Omental fat pad (tissue), 4 donors: Measurements from ENCODE around the gene LBHD2. TPM values are rescaled to one million over a fixed set of nuclear protein-coding genes. Genes with fewer than 3 reads are reported as not detected.

Experiments
- ATAC-seq: fragments of 150-250 bp; one replicate; pipeline ENCODE4 v1.9.1; 2016; ENCODE audit warnings: mild to moderate bottlenecking, moderate library complexity; ENCODE audit not compliant: low FRiP score
- DNase-seq: peaks from one replicate; pipeline ENCODE4 v3.0.0-alpha.2; 2019; ENCODE audit warnings: low spot score
- total RNA-seq, 4 donors: library from RNA; depleted of rRNA; stranded (reverse); fragments of >200 nt; gene quantifications; one replicate each; pipeline ENCODE4 v1.1.0, GENCODE V29; 2016
- TF ChIP-seq, protein P1 (sequence below), 3 donors: fragments of 450-650 bp; IDR thresholded peaks; one replicate each; pipeline ENCODE4 v1.5.1; 2016 to 2017; ENCODE audit warnings: antibody characterized with exemption in 3 of 3, mild to moderate bottlenecking in 3 of 3, moderate library complexity in 2 of 3

The LBHD2 gene
- total RNA-seq, 4 donors from 2014 or later, result 6.3 TPM; not detected in 3

DNA sequence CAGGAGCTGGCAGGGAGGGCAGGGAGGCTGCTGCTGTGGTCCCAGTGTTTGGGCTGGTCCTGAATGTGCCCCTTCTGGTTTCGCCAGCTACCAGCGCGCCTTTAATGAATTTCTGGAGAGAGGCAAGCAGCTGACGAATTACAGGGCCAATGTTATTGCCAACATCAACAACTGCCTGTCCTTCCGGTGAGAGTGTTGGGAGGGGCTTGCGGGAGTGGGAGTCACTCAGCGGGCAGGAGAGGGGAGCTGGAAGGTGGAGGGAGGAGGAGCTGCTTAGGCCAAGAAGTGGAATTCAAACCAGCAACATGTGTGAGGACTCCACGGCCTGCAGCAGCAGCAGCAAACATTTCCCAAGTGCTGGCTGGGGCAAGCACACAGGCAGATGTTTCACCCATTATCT is 47.0 kb downstream of the LBHD2 start:
- TF ChIP-seq, protein P1, sequence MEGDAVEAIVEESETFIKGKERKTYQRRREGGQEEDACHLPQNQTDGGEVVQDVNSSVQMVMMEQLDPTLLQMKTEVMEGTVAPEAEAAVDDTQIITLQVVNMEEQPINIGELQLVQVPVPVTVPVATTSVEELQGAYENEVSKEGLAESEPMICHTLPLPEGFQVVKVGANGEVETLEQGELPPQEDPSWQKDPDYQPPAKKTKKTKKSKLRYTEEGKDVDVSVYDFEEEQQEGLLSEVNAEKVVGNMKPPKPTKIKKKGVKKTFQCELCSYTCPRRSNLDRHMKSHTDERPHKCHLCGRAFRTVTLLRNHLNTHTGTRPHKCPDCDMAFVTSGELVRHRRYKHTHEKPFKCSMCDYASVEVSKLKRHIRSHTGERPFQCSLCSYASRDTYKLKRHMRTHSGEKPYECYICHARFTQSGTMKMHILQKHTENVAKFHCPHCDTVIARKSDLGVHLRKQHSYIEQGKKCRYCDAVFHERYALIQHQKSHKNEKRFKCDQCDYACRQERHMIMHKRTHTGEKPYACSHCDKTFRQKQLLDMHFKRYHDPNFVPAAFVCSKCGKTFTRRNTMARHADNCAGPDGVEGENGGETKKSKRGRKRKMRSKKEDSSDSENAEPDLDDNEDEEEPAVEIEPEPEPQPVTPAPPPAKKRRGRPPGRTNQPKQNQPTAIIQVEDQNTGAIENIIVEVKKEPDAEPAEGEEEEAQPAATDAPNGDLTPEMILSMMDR (IDR thresholded peaks at IDR 0.05), result no peak
- ATAC-seq (peak; percentile 66), DNase-seq (no peak)

DNA sequence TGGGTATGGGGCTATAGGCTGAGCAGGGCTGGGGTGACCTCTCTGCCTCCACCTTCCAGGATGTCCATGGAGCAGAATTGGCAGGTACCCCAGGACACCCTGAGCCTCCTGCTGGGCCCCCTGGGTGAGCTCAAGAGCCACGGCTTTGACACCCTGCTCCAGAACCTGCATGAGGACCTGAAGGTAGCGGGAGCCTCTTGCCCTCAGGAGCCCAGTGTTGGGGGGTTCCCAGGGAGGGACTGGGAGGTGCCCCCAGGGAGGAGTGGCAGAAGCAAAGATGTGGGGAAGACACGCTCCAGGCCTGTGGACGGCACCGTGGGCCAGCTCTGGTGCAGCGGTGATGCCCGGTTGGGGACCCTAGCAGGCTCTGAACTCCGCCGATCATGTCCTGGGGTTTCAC is 47.6 kb downstream of the LBHD2 start:
- DNase-seq (no peak), ATAC-seq (no peak)
- TF ChIP-seq, protein P1 (IDR thresholded peaks at IDR 0.05), result no peak

DNA sequence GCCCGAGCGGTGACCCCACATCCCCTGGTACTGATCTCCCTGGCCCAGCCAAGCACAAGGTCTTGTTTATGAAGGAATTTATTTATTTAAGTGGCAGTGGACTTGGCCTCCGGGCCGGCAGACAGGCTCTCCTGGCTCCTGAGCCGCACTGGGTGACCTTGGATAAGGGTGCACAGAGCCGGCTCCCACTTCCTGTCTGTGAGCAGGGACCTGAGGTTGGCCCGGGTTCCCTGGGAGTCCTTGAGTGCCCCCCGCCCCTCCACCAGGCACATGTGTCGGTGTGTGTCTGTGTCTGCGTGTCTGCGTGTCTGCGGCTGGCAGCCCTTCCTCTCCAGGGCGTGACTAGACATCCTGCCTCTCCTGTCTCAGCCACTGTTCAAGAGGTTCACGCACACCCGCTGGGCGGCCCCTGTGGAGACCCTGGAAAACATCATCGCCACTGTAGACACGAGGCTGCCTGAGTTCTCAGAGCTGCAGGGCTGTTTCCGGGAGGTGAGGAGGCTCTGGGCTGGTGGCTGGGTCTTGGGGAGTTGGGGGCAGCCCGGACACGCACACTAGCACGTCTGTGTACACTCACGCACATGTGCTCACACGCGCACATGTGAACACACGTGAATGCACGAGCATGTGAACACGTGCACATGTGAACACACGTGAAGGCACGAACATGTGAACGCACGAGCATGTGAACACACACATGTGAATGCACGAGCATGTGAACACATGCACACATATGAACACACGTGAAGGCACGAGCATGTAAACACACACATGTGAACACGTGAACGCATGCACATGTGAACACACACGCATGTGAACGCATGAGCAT is 48.6 kb downstream of the LBHD2 start:
- TF ChIP-seq, protein P1 (IDR thresholded peaks at IDR 0.05), result no peak
- no peak for ATAC-seq
- no peak for DNase-seq

DNA sequence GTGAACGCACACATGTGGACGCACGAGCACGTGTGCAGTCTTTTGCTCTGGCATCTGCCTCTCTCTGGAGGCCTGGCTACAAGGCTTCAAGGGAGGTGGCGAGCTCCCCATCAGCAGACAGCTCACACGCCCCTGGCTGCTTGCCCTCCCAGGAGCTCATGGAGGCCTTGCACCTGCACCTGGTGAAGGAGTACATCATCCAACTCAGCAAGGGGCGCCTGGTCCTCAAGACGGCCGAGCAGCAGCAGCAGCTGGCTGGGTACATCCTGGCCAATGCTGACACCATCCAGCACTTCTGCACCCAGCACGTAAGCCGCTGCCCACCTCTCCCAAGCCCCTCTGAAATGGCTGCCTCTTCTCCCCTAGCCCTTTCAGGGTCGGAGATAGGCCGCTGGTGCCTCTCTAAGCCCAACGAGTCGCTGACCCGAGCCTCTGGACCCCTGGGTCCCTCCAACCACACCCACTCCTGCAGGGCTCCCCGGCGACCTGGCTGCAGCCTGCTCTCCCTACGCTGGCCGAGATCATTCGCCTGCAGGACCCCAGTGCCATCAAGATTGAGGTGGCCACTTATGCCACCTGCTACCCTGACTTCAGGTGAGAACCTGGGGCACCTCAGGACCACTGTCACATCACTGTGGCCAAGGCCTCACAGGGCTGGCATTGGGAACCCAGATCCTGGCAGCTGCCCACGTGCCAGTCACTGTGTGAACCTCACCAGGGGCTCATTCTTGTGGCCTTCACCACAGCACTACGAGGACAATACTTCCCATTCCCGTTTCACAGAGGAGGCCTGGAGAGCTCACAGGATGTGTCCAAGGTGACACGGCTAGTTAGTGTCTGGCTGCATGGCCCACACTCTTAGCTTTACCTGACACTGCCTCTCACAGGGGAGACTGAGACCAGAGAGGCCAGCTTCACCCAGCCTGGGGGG is 49.5 kb downstream of the LBHD2 start:
- DNase-seq (no peak), ATAC-seq (no peak)

DNA sequence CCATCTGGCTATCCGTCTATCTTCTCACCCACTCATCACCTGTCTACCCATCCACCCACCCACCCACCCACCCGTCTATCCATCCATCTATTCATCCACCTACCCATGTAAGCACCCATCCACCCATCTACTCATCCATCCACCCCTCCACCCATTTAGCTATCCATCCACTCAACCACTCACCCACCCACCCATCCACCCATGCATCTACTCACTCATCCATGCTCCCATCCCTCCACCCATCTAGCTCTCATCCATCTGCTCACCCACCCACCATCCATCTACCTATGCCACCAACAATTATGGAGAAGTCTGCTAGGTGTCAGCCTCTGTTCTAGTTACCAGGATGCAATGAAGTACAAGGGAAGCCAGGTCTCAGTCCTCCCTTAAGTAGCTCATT is 50.4 kb downstream of the LBHD2 start:
- DNase-seq (no peak), ATAC-seq (no peak)
- TF ChIP-seq, protein P1 (IDR thresholded peaks at IDR 0.05), result no peak

More for the DNA sequence above, 49.5 kb downstream of the LBHD2 start:
- TF ChIP-seq, protein P1 (IDR thresholded peaks at IDR 0.05), result no peak

DNA sequence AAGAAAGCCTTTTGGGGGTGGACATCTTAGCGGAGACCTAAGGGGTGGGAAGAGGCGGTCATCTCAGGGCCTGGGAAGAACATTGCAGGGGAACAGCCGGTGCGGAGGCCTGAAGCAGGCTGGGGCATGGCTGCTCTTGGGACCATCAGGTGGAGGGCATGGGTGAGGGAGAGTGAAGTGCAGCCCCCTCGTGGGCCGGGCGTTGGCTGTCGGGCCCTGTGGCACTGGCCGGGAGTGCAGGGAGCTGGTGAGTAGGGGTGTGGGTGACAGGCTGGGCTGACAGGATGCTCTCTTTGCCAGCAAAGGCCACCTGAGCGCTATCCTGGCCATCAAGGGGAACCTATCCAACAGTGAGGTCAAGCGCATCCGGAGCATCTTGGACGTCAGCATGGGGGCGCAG is 50.9 kb downstream of the LBHD2 start:
- TF ChIP-seq, protein P1 (IDR thresholded peaks at IDR 0.05), result no peak
- DNase-seq (no peak), ATAC-seq (no peak)
